Measurements from ENCODE around the gene NFU1. TPM values are rescaled to one million over a fixed set of nuclear protein-coding genes. Genes with fewer than 3 reads are reported as not detected.

Gene NFU1
- total and polyA plus RNA-seq, 2 of the 4 experiments (the other 2 are of a cell fraction) = 24.0 to 32.4 TPM

DNA sequence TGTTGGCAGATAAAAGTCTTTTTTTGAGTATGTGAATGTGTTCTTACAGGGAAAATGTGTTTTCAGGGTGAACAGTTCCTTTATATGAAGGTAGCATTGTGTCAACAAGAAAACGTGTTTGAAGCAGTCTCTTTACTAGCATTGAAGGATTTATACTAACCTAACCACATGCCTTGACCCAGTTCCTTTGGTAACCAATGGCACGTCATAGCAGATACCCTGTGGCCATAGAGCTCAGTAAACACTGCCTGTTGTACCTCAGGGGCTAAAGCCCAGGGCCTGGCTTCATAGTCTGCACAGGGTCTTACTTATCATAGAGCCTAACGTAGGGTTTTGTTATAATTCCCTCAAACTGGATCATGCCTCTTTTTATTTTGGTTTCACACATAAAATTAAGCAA lies 32.1 kb upstream of the NFU1 start:
- Histone ChIP-seq H3K9ac (ENCODE audit: low read depth, low read length) (no peak overlapping the region), H3K9me1 (ENCODE audit: insufficient read depth, low read length) (peaks cover 10% of the 10 kb centered on the region), H3K4ac (ENCODE audit: low read depth, low read length) (no peak overlapping the region), H2AFZ (replicated peaks; ENCODE audit: low read length, poor library complexity) (no peak overlapping the region), H4K5ac (ENCODE audit: low read depth, low read length) (no peak overlapping the region), H3K56ac (ENCODE audit: extremely low read depth, insufficient read depth, low read length) (no peak overlapping the region), H3K9me3 (ENCODE audit: control insufficient read depth, insufficient read depth, low read length) (no peaks in the 10 kb centered on the region), H3K4me2 (ENCODE audit: low read depth, low read length) (no peak overlapping the region), H3K4me1 (ENCODE audit: control insufficient read depth, insufficient read depth, low read length) (no peaks in the 10 kb centered on the region), H2AK5ac (ENCODE audit: low read depth, low read length) (no peak overlapping the region), H3K18ac (ENCODE audit: low read depth, low read length) (no peak overlapping the region), H3K27me3 (ENCODE audit: control insufficient read depth, insufficient read depth, low read length) (no peaks in the 10 kb centered on the region), H3K27ac (ENCODE audit: insufficient read depth, low read length) (no peak overlapping the region), H2BK20ac (ENCODE audit: low read depth, low read length) (no peak overlapping the region), H4K20me1 (ENCODE audit: insufficient read depth, low read length) (no peaks in the 10 kb centered on the region; the same call in 1 of the 2 replicates), H2BK5ac (ENCODE audit: low read depth, low read length, poor library complexity, severe bottlenecking) (no peak overlapping the region), H3K79me1 (ENCODE audit: low read depth in 1 of 2, low read length in 2 of 2) (peaks cover 7 to 31% of the 10 kb centered on the region in 2 experiments), H4K8ac (ENCODE audit: low read depth in 2 of 2, low read length in 2 of 2) (no peak overlapping the region), H3K4me3 (ENCODE audit: insufficient read depth, low read depth, low read length) (no peak overlapping the region), H2BK120ac (ENCODE audit: low read depth, low read length) (no peak overlapping the region), H3K14ac (replicated peaks; ENCODE audit: low read depth, low read length) (no peak overlapping the region), H3K23ac (ENCODE audit: low read depth, low read length) (no peak overlapping the region), H2BK15ac (ENCODE audit: low read depth, low read length) (no peak overlapping the region), H3K36me3 (ENCODE audit: control insufficient read depth, insufficient read depth, low read length) (peaks cover 19% of the 10 kb centered on the region), H2AK9ac (replicated peaks; ENCODE audit: low read depth, low read length, poor library complexity) (no peak overlapping the region), H4K91ac (ENCODE audit: insufficient read depth, low read depth, low read length) (no peak overlapping the region)
- intact Hi-C loops (cut with micrococcal nuclease) = no loop called here
- ChIA-PET POLR2A (ENCODE audit: unreplicated experiment) (no interaction called here), CTCF (no interaction called here)
- in situ Hi-C loops (cut with MboI; ENCODE audit: low sequenced_read_pairs) = no loop called here
- no TSS peak for BruUV-seq (replicated peaks)
- DNase-seq (no peak), ATAC-seq (ENCODE audit: low read depth) (no peak)
- TF ChIP-seq CHD1 (IDR thresholded peaks at IDR 0.05; ENCODE audit: low read depth, low read length) = no peak
- no peak for TF ChIP-seq MAZ (IDR thresholded peaks at IDR 0.05; ENCODE audit: borderline replicate concordance, low read depth, low read length)
- no peak for TF ChIP-seq CEBPB (IDR thresholded peaks at IDR 0.05; ENCODE audit: low read depth, low read length)
- TF ChIP-seq SMC3 (IDR thresholded peaks at IDR 0.05; ENCODE audit: low read depth, low read length) = no peak
- no peak for TF ChIP-seq MAFK (IDR thresholded peaks at IDR 0.05; ENCODE audit: low read depth, low read length)
- no peak for TF ChIP-seq POLR2A (IDR thresholded peaks at IDR 0.05; ENCODE audit: low read depth, low read length)
- no peak for TF ChIP-seq RAD21 (IDR thresholded peaks at IDR 0.05; ENCODE audit: low read length)
- TF ChIP-seq FOS (IDR thresholded peaks at IDR 0.05; ENCODE audit: low read depth, low read length) = no peak
- TF ChIP-seq BHLHE40 (IDR thresholded peaks at IDR 0.05; ENCODE audit: low read depth, low read length) = no peak
- TF ChIP-seq, protein P1, sequence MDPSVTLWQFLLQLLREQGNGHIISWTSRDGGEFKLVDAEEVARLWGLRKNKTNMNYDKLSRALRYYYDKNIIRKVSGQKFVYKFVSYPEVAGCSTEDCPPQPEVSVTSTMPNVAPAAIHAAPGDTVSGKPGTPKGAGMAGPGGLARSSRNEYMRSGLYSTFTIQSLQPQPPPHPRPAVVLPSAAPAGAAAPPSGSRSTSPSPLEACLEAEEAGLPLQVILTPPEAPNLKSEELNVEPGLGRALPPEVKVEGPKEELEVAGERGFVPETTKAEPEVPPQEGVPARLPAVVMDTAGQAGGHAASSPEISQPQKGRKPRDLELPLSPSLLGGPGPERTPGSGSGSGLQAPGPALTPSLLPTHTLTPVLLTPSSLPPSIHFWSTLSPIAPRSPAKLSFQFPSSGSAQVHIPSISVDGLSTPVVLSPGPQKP (IDR thresholded peaks at IDR 0.05; ENCODE audit: borderline replicate concordance, low read depth, low read length) = no peak
- no peak for TF ChIP-seq RFX5 (IDR thresholded peaks at IDR 0.05; ENCODE audit: low read depth, low read length)
- TF ChIP-seq, protein P2, sequence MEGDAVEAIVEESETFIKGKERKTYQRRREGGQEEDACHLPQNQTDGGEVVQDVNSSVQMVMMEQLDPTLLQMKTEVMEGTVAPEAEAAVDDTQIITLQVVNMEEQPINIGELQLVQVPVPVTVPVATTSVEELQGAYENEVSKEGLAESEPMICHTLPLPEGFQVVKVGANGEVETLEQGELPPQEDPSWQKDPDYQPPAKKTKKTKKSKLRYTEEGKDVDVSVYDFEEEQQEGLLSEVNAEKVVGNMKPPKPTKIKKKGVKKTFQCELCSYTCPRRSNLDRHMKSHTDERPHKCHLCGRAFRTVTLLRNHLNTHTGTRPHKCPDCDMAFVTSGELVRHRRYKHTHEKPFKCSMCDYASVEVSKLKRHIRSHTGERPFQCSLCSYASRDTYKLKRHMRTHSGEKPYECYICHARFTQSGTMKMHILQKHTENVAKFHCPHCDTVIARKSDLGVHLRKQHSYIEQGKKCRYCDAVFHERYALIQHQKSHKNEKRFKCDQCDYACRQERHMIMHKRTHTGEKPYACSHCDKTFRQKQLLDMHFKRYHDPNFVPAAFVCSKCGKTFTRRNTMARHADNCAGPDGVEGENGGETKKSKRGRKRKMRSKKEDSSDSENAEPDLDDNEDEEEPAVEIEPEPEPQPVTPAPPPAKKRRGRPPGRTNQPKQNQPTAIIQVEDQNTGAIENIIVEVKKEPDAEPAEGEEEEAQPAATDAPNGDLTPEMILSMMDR (conservative IDR thresholded peaks at IDR 0.05; ENCODE audit: low read depth, low read length) = no peak
- TF ChIP-seq MXI1 (IDR thresholded peaks at IDR 0.05; ENCODE audit: borderline replicate concordance, low read depth, low read length) = no peak
- TF ChIP-seq NFE2L2 (IDR thresholded peaks at IDR 0.05; ENCODE audit: low read depth, low read length) = no peak
- TF ChIP-seq, protein P3, sequence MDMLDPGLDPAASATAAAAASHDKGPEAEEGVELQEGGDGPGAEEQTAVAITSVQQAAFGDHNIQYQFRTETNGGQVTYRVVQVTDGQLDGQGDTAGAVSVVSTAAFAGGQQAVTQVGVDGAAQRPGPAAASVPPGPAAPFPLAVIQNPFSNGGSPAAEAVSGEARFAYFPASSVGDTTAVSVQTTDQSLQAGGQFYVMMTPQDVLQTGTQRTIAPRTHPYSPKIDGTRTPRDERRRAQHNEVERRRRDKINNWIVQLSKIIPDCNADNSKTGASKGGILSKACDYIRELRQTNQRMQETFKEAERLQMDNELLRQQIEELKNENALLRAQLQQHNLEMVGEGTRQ (IDR thresholded peaks at IDR 0.05; ENCODE audit: low read depth, low read length) = no peak
- TF ChIP-seq RCOR1 (IDR thresholded peaks at IDR 0.05; ENCODE audit: insufficient replicate concordance, low read length) = no peak
- 100% methylated on average over 1 of the region's 3 CpGs; no CpG with 5 or more reads in 1 of the 2 experiments for WGBS, 2 experiments (ENCODE audit: extremely low coverage in 2 of 2, insufficient read length in 1 of 2)
- dilution Hi-C loops (cut with HindIII; ENCODE audit: low sequenced_read_pairs, unreplicated experiment) = no loop called here
